Spleen (tissue), 7 donors: ENCODE results near the gene CDC42BPA.

ENCODE experiments used
- CTCF ChIP-seq, 11 experiments: fragments of 200-600 bp in 7 of 11; fragments of 450-650 bp in 4 of 11; sonication (generic) in 4 of 11; IDR thresholded peaks in 8 of 11; conservative IDR thresholded peaks in 3 of 11; 1 replicate in 7 of 11; 2 replicates in 4 of 11; pipeline versions ENCODE4 v1.4.0 to v1.8.0; 2016 to 2021; ENCODE audit warnings: antibody characterized with exemption in 11 of 11, inconsistent platforms in 4 of 11, mild to moderate bottlenecking in 1 of 11
- POLR2A ChIP-seq, 3 donors: fragments of 450-650 bp; IDR thresholded peaks; one replicate each; pipeline ENCODE4 v1.5.1; 2017; ENCODE audit warnings: antibody characterized with exemption in 3 of 3, mild to moderate bottlenecking in 1 of 3
- POLR2AphosphoS5 ChIP-seq, 3 donors: sonication (generic); formaldehyde crosslinking; IDR thresholded peaks; one replicate each; pipeline ENCODE4 v1.5.1; 2017; ENCODE audit warnings: antibody characterized with exemption in 3 of 3
- donor health status: DM: no; HTN: no; CAD: no; lungs with moderate emphysema.
- donor health status: DM: no; HTN: no; CAD: no.
- donor health status: DM: no; HTN: no; CAD: no.

GRCh38 chr1:226991920-226992319 lies 326.4 kb downstream of the CDC42BPA start:
- TF ChIP-seq CTCF (IDR thresholded peaks at IDR 0.05 in 8 of 11, conservative IDR thresholded peaks at IDR 0.05 in 3 of 11): no peak
- TF ChIP-seq POLR2A (IDR thresholded peaks at IDR 0.05): no peak
- TF ChIP-seq POLR2AphosphoS5 (IDR thresholded peaks at IDR 0.05): no peak
